DND-41 (cell line): ENCODE data around the gene RAPSN.

ENCODE experiments used
- CTCF ChIP-seq: IDR thresholded peaks from 2 replicates; pipeline ENCODE4 v1.5.1; 2012; ENCODE audit warnings: borderline replicate concordance, low read length, moderate library complexity, mild to moderate bottlenecking; ENCODE audit not compliant: poor library complexity, severe bottlenecking; ENCODE audit errors: extremely low read depth
- EZH2 ChIP-seq: IDR thresholded peaks from 3 replicates; pipeline ENCODE4 v1.6.1; 2012; ENCODE audit warnings: borderline replicate concordance, low read depth, mild to moderate bottlenecking, moderate library complexity, low read length, inconsistent platforms; ENCODE audit not compliant: severe bottlenecking

GRCh38 chr11:47407746-47408590 is 41.0 kb downstream of the RAPSN start, which contains the start of gene SLC39A13:
- TF ChIP-seq EZH2 (no peak), CTCF (peak; percentile 77)
